PC-3 (cell line): ENCODE results near the gene CERS5. TPM values are rescaled to one million over a fixed set of nuclear protein-coding genes. Genes with fewer than 3 reads are reported as not detected.

ENCODE experiments used
- ATAC-seq: fragments of 200-7000 bp; cut with Tn5 transposase; 2 replicates; pipeline ENCODE4 v1.9.1; 2020; ENCODE audit warnings: mild to moderate bottlenecking, moderate library complexity
- BruUV-seq: library from RNA; stranded (reverse); fragments of 400-500 nt; replicated peaks from 2 replicates; lab custom pipeline; 2021; lab: Mats Ljungman, UMichigan
- CTCF ChIA-PET: fragments of 300-600 bp; sonication (Branson Sonifier 250); formaldehyde crosslinking; loops from one replicate; lab custom pipeline; 2022; ENCODE audit warnings: antibody characterized with exemption; lab: Charles Lee
- POLR2A ChIA-PET: fragments of 300-600 bp; sonication (Branson Sonifier 250); formaldehyde crosslinking; loops from one replicate; lab custom pipeline; 2022; ENCODE audit warnings: antibody characterized with exemption; ENCODE audit not compliant: unreplicated experiment; lab: Charles Lee
- DNase-seq: peaks from one replicate; pipeline ENCODE4 v3.0.0-alpha.2; 2015
- H2AFZ ChIP-seq: fragments of 300-600 bp; sonication (generic); 2 replicates; pipeline ENCODE4 v1.6.0; 2016; ENCODE audit warnings: antibody characterized with exemption, low read length
- H3F3A ChIP-seq: fragments of 300-600 bp; sonication (generic); one replicate; pipeline ENCODE4 v1.6.0; 2017; ENCODE audit warnings: antibody characterized with exemption, low read length, control low read depth, mild to moderate bottlenecking; ENCODE audit not compliant: unreplicated experiment
- H3K27ac ChIP-seq: fragments of 300-600 bp; sonication (generic); 2 replicates; pipeline ENCODE4 v1.5.1; 2016; ENCODE audit warnings: mild to moderate bottlenecking, low read length
- H3K27me3 ChIP-seq: fragments of 300-600 bp; sonication (generic); 2 replicates; pipeline ENCODE4 v1.6.1; 2016; ENCODE audit warnings: low read length, mixed read lengths
- H3K36me3 ChIP-seq: fragments of 300-600 bp; sonication (generic); 2 replicates; pipeline ENCODE4 v1.6.1; 2016; ENCODE audit warnings: low read depth, mixed run types, low read length, mixed read lengths
- H3K4me1 ChIP-seq: fragments of 300-600 bp; sonication (generic); 2 replicates; pipeline ENCODE4 v1.5.1; 2016; ENCODE audit warnings: low read length; ENCODE audit not compliant: insufficient read depth
- H3K4me2 ChIP-seq: fragments of 300-600 bp; sonication (generic); 2 replicates; pipeline ENCODE4 v1.6.0; 2016; ENCODE audit warnings: low read length
- H3K4me3 ChIP-seq: fragments of 300-600 bp; sonication (generic); 2 replicates; pipeline ENCODE4 v1.5.1; 2016; ENCODE audit warnings: mild to moderate bottlenecking, low read length, mixed read lengths
- H3K79me2 ChIP-seq: fragments of 300-600 bp; sonication (generic); 2 replicates; pipeline ENCODE4 v1.6.1; 2017; ENCODE audit warnings: low read length, mixed read lengths
- H3K9ac ChIP-seq: fragments of 300-600 bp; sonication (generic); 2 replicates; pipeline ENCODE4 v1.6.0; 2016; ENCODE audit warnings: mild to moderate bottlenecking, low read length
- H3K9me2 ChIP-seq: fragments of 300-600 bp; sonication (generic); replicated peaks from 2 replicates; pipeline ENCODE4 v1.6.1; 2016; ENCODE audit warnings: mixed run types, low read length, mixed read lengths
- H3K9me3 ChIP-seq: fragments of 300-600 bp; sonication (generic); 2 replicates; pipeline ENCODE4 v1.6.1; 2016; ENCODE audit warnings: low read length, mixed read lengths
- H4K20me1 ChIP-seq: fragments of 300-600 bp; sonication (generic); 2 replicates; pipeline ENCODE4 v1.6.1; 2016; ENCODE audit warnings: low read length, mixed read lengths
- CTCF ChIP-seq: fragments of 300-600 bp; sonication (generic); conservative IDR thresholded peaks from 2 replicates; pipeline ENCODE4 v1.5.1; 2017; ENCODE audit warnings: antibody characterized with exemption, low read depth, mild to moderate bottlenecking, low read length
- EZH2 ChIP-seq: fragments of 300-600 bp; sonication (generic); IDR thresholded peaks from one replicate; pipeline ENCODE4 v1.6.1; 2017; ENCODE audit warnings: antibody characterized with exemption, mild to moderate bottlenecking, low read length; ENCODE audit not compliant: unreplicated experiment
- EZH2phosphoT487 ChIP-seq: fragments of 300-600 bp; sonication (generic); IDR thresholded peaks from 2 replicates; pipeline ENCODE4 v1.6.1; 2018; ENCODE audit warnings: mild to moderate bottlenecking, antibody characterized with exemption, low read length, borderline replicate concordance
- intact Hi-C: fragments of 100-400 bp; cut with micrococcal nuclease; formaldehyde crosslinking; loops from 2 replicates; pipeline ENCODE4 v1.9.0; 2023
- total RNA-seq: library from RNA; depleted of rRNA; stranded (reverse); fragments of >200 nt; gene quantifications from 2 replicates; pipeline ENCODE4 v1.2.3, GENCODE V29; 2014

CERS5 gene
- total RNA-seq, 1 experiment from 2014 or later, result 24.9 TPM

- no peaks in the 10 kb centered on the region for H3K9me3 ChIP-seq
- ChIA-PET POLR2A (no interaction called here), CTCF (no interaction called here)
- no peaks in the 10 kb centered on the region for H4K20me1 ChIP-seq
- intact Hi-C loops, result no loop called here
- DNase-seq (peak; percentile 58), ATAC-seq (no peak; the same call in 1 of the 2 replicates)
- H3K4me3 ChIP-seq, result no peak overlapping the region
- H3K4me2 ChIP-seq, result peak overlapping the region; percentile 46
- H2AFZ ChIP-seq, result no peak overlapping the region
- H3K9me2 ChIP-seq, result no peaks in the 10 kb centered on the region
- BruUV-seq, result no TSS peak
- peaks cover 57% of the 10 kb centered on the region for H3K4me1 ChIP-seq
- no peaks in the 10 kb centered on the region for H3F3A ChIP-seq
- H3K79me2 ChIP-seq, result peaks cover 30% of the 10 kb centered on the region
- peak overlapping the region; percentile 68 for H3K27ac ChIP-seq
- H3K36me3 ChIP-seq, result 0 out of 2 replicates have a peak, but pooled peaks cover 2% of the 10 kb centered on the region
- H3K9ac ChIP-seq, result no peak overlapping the region
- TF ChIP-seq EZH2phosphoT487, result no peak
- H3K27me3 ChIP-seq, result no peaks in the 10 kb centered on the region
These were observed 46.3 kb upstream of the CERS5 start for GRCh38 chr12:50213439-50213838.

GRCh38 chr12:50212071-50212467 is 44.9 kb upstream of the CERS5 start:
- ATAC-seq, result no peak
- DNase-seq, result no peak
- BruUV-seq, result TSS peak; percentile 44
- H3K27me3 ChIP-seq, result no peaks in the 10 kb centered on the region
- peaks cover 19% of the 10 kb centered on the region for H3K79me2 ChIP-seq
- intact Hi-C loops, result no loop called here
- H2AFZ ChIP-seq, result no peak overlapping the region
- CTCF ChIA-PET, result no interaction called here
- no peak overlapping the region for H3K9ac ChIP-seq
- no peaks in the 10 kb centered on the region for H3K9me3 ChIP-seq
- H3K27ac ChIP-seq, result peak overlapping the region; percentile 16; the same call in 1 of the 2 replicates
- H3K4me3 ChIP-seq, result no peak overlapping the region
- H3F3A ChIP-seq, result no peaks in the 10 kb centered on the region
- H3K4me2 ChIP-seq, result no peak overlapping the region
- H3K9me2 ChIP-seq, result no peaks in the 10 kb centered on the region
- H3K4me1 ChIP-seq, result peaks cover 45% of the 10 kb centered on the region
- H4K20me1 ChIP-seq, result no peaks in the 10 kb centered on the region
- POLR2A ChIA-PET, result no interaction called here
- TF ChIP-seq CTCF, result no peak
- TF ChIP-seq EZH2, result no peak
- H3K36me3 ChIP-seq, result 0 out of 2 replicates have a peak, but pooled peaks cover 2% of the 10 kb centered on the region

GRCh38 chr12:50211392-50212070 is 44.4 kb upstream of the CERS5 start:
- no TSS peak for BruUV-seq
- no peaks in the 10 kb centered on the region for H4K20me1 ChIP-seq
- H3K36me3 ChIP-seq, result 0 out of 2 replicates have a peak, but pooled peaks cover 2% of the 10 kb centered on the region
- no peak overlapping the region for H2AFZ ChIP-seq
- peak; percentile 35 for DNase-seq
- H3K79me2 ChIP-seq, result peaks cover 14% of the 10 kb centered on the region
- POLR2A ChIA-PET, result no interaction called here
- H3K9me2 ChIP-seq, result no peaks in the 10 kb centered on the region
- intact Hi-C loops, result no loop called here
- peak overlapping the region; percentile 16 for H3K27ac ChIP-seq
- peaks cover 42% of the 10 kb centered on the region for H3K4me1 ChIP-seq
- H3F3A ChIP-seq, result no peaks in the 10 kb centered on the region
- H3K4me2 ChIP-seq, result no peak overlapping the region
- peak; percentile 56 for ATAC-seq
- TF ChIP-seq EZH2phosphoT487 (no peak), EZH2 (no peak), CTCF (no peak)
- no peak overlapping the region for H3K4me3 ChIP-seq
- CTCF ChIA-PET, result no interaction called here
- no peaks in the 10 kb centered on the region for H3K27me3 ChIP-seq
- H3K9ac ChIP-seq, result no peak overlapping the region
- H3K9me3 ChIP-seq, result no peaks in the 10 kb centered on the region
